Measurements from ENCODE around the gene RELB. TPM values are rescaled to one million over a fixed set of nuclear protein-coding genes. Genes with fewer than 3 reads are reported as not detected.

Gene RELB
- total RNA-seq, 2 donors from 2014 or later: 11.0 to 13.0 TPM

- H3K36me3 ChIP-seq: peaks cover 14 to 31% of the 10 kb centered on the region in 2 donors
- no peaks in the 10 kb centered on the region for H3K9me3 ChIP-seq
- no peak for DNase-seq (ENCODE audit: low spot score)
- no peak for TF ChIP-seq POLR2A (IDR thresholded peaks at IDR 0.05)
- TF ChIP-seq POLR2AphosphoS5 (IDR thresholded peaks at IDR 0.05): no peak
- no peaks in the 10 kb centered on the region for H3K27me3 ChIP-seq (replicated peaks; ENCODE audit: insufficient read depth)
- H3K4me3 ChIP-seq: no peak overlapping the region
- WGBS: 89% methylated on average over 21 of the region's 21 CpGs
- no peak overlapping the region for H3K27ac ChIP-seq
- intact Hi-C loops (cut with DNase I): no loop called here
- H3K4me1 ChIP-seq (replicated peaks): no peaks in the 10 kb centered on the region
These were observed 27.1 kb upstream of the RELB start for GRCh38 chr19:44973982-44974735.

GRCh38 chr19:44974857-44975256 is 26.4 kb upstream of the RELB start:
- no peak overlapping the region for H3K4me3 ChIP-seq
- intact Hi-C loops (cut with DNase I): no loop called here
- DNase-seq (ENCODE audit: low spot score): no peak
- H3K36me3 ChIP-seq: peaks cover 14 to 37% of the 10 kb centered on the region in 2 donors
- no peaks in the 10 kb centered on the region for H3K4me1 ChIP-seq (replicated peaks)
- H3K27me3 ChIP-seq (replicated peaks; ENCODE audit: insufficient read depth): no peaks in the 10 kb centered on the region
- WGBS: 92% methylated on average over 5 of the region's 5 CpGs
- H3K9me3 ChIP-seq: no peaks in the 10 kb centered on the region
- no peak for TF ChIP-seq CTCF (IDR thresholded peaks at IDR 0.05)
- no peak for TF ChIP-seq POLR2AphosphoS5 (IDR thresholded peaks at IDR 0.05)
- no peak for TF ChIP-seq POLR2A (IDR thresholded peaks at IDR 0.05)
- H3K27ac ChIP-seq: no peak overlapping the region

GRCh38 chr19:44975444-44975843 is 25.8 kb upstream of the RELB start:
- H3K27ac ChIP-seq: no peak overlapping the region
- no peak for DNase-seq (ENCODE audit: low spot score)
- H3K36me3 ChIP-seq: peaks cover 14 to 39% of the 10 kb centered on the region in 2 donors
- H3K4me1 ChIP-seq (replicated peaks): no peaks in the 10 kb centered on the region
- no peaks in the 10 kb centered on the region for H3K9me3 ChIP-seq
- intact Hi-C loops (cut with DNase I): no loop called here
- 94% methylated on average over 4 of the region's 4 CpGs for WGBS
- H3K4me3 ChIP-seq: no peak overlapping the region
- H3K27me3 ChIP-seq (replicated peaks; ENCODE audit: insufficient read depth): no peaks in the 10 kb centered on the region
- TF ChIP-seq POLR2A (IDR thresholded peaks at IDR 0.05) (no peak), CTCF (IDR thresholded peaks at IDR 0.05) (no peak), POLR2AphosphoS5 (IDR thresholded peaks at IDR 0.05) (no peak)

DNA sequence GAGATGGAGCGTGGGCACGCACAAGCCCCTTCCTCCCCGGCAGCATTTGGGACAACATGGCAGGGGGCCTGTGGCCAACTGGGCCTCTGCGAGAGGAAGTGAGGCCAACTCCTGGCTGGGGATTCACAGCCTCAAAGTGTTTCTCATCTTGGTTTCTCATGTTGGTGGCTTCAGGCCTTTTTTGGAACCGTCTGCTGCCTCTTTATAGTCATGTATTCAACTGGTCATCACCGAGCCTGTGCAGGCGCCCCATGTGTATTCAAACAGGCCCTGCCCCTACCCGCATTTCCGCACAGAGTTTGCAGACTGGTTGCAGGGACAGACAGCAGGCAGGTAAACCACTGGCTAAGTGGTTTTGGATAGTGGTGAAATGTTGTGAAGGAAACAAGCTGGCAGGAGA is 17.3 kb upstream of the RELB start:
- H3K9me3 ChIP-seq: no peaks in the 10 kb centered on the region
- H3K27me3 ChIP-seq (replicated peaks; ENCODE audit: insufficient read depth): no peaks in the 10 kb centered on the region
- H3K4me3 ChIP-seq: no peak overlapping the region
- H3K36me3 ChIP-seq: peaks cover 5 to 9% of the 10 kb centered on the region in 2 donors
- no peak for TF ChIP-seq POLR2A (IDR thresholded peaks at IDR 0.05)
- TF ChIP-seq CTCF (IDR thresholded peaks at IDR 0.05): no peak
- no peak for TF ChIP-seq POLR2AphosphoS5 (IDR thresholded peaks at IDR 0.05)
- intact Hi-C loops (cut with DNase I): no loop called here
- no peaks in the 10 kb centered on the region for H3K4me1 ChIP-seq (replicated peaks)
- no peak for DNase-seq (ENCODE audit: low spot score)
- no peak overlapping the region for H3K27ac ChIP-seq
- 82% methylated on average over 9 of the region's 9 CpGs for WGBS

DNA sequence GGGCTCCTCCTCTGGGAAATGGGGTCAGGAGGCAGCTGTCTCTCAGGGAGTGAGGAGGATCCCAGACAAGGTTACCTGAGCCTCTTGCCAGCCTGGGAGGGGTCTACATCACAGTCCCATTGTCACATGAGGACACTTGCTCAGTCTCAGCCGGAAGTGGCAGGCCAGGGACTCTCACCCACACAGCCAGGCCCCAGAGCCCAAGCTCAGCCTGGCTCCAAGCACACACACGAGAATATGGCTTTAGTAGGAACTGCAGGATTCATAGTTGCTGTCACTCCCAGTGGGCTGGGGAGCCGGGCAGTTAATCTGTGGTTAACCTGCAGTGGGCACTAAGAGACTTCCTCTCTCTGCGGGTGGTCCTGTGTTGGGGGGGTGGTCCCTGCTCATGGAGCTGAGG is 15.8 kb upstream of the RELB start:
- peaks cover 0 to 5% of the 10 kb centered on the region in 2 donors for H3K36me3 ChIP-seq
- no peaks in the 10 kb centered on the region for H3K27me3 ChIP-seq (replicated peaks; ENCODE audit: insufficient read depth)
- no peak overlapping the region for H3K4me3 ChIP-seq
- TF ChIP-seq CTCF (IDR thresholded peaks at IDR 0.05) (no peak), POLR2A (IDR thresholded peaks at IDR 0.05) (no peak), POLR2AphosphoS5 (IDR thresholded peaks at IDR 0.05) (no peak)
- H3K4me1 ChIP-seq (replicated peaks): no peaks in the 10 kb centered on the region
- no peak for DNase-seq (ENCODE audit: low spot score)
- no peak overlapping the region for H3K27ac ChIP-seq
- H3K9me3 ChIP-seq: no peaks in the 10 kb centered on the region
- WGBS: 83% methylated on average over 4 of the region's 4 CpGs
- intact Hi-C loops (cut with DNase I): no loop called here

Data from prostate gland (tissue), 2 donors.